WTC11 (cell line): Measurements from ENCODE around the gene GSDME. TPM values are rescaled to one million over a fixed set of nuclear protein-coding genes. Genes with fewer than 3 reads are reported as not detected.

Experiments used
- ATAC-seq: fragments of 200-7000 bp; cut with Tn5 transposase; 2 replicates; pipeline ENCODE4 v1.10.0; 2021; ENCODE audit warnings: mild to moderate bottlenecking, moderate library complexity
- CTCF ChIA-PET: fragments of 300-600 bp; sonication (Branson Sonifier 250); formaldehyde crosslinking; loops from one replicate; lab custom pipeline; 2021; ENCODE audit warnings: antibody characterized with exemption; lab: Charles Lee
- POLR2A ChIA-PET: fragments of 350-600 bp; sonication (Branson Sonifier 250); formaldehyde crosslinking; loops from one replicate; lab custom pipeline; 2021; ENCODE audit warnings: antibody characterized with exemption; lab: Charles Lee
- DNase-seq: peaks from one replicate; pipeline ENCODE4 v3.0.0; 2021; ENCODE audit warnings: low spot score
- H3K27ac Mint-ChIP-seq: 2 replicates; pipeline ENCODE4 v1.8.0; 2021; ENCODE audit warnings: mixed read lengths
- H3K27me3 Mint-ChIP-seq: 2 replicates; pipeline ENCODE4 v1.8.0; 2021; ENCODE audit warnings: low read depth, mild to moderate bottlenecking, moderate library complexity, mixed read lengths
- H3K36me3 Mint-ChIP-seq: 2 replicates; pipeline ENCODE4 v1.8.0; 2021; ENCODE audit warnings: mixed read lengths
- H3K4me1 Mint-ChIP-seq: 2 replicates; pipeline ENCODE4 v1.8.0; 2022; ENCODE audit warnings: mixed read lengths
- H3K4me3 Mint-ChIP-seq: 2 replicates; pipeline ENCODE4 v1.8.0; 2021; ENCODE audit warnings: mild to moderate bottlenecking, moderate library complexity, mixed read lengths
- H3K9me3 Mint-ChIP-seq: 2 replicates; pipeline ENCODE4 v1.8.0; 2021; ENCODE audit warnings: mixed read lengths
- AR ChIP-seq: fragments of 250-450 bp; sonication (Bioruptor Pico); IDR thresholded peaks from 2 replicates; pipeline ENCODE4 v1.9.0; 2021; ENCODE audit warnings: mild to moderate bottlenecking
- CREM ChIP-seq: sonication (generic); formaldehyde crosslinking; IDR thresholded peaks from 2 replicates; pipeline ENCODE4 v1.8.1; 2022; ENCODE audit warnings: mild to moderate bottlenecking, missing genetic modification reagents, moderate library complexity
- E2F4 ChIP-seq: sonication (generic); formaldehyde crosslinking; IDR thresholded peaks from 2 replicates; pipeline ENCODE4 v1.8.1; 2022; ENCODE audit warnings: low read depth, mild to moderate bottlenecking, moderate library complexity, missing genetic modification reagents, borderline replicate concordance
- IRF2 ChIP-seq: sonication (generic); formaldehyde crosslinking; IDR thresholded peaks from 2 replicates; pipeline ENCODE4 v1.8.0; 2022; ENCODE audit warnings: low read depth, missing genetic modification reagents, borderline replicate concordance
- NFATC4 ChIP-seq: fragments of 250-450 bp; sonication (Bioruptor Pico); IDR thresholded peaks from 2 replicates; pipeline ENCODE4 v1.9.0; 2021; ENCODE audit warnings: mild to moderate bottlenecking
- NR3C1 ChIP-seq: sonication (generic); formaldehyde crosslinking; conservative IDR thresholded peaks from 2 replicates; pipeline ENCODE4 v1.8.1; 2023; ENCODE audit warnings: low read depth, mild to moderate bottlenecking, missing genetic modification reagents
- SOX15 ChIP-seq: fragments of 250-450 bp; sonication (Bioruptor Pico); IDR thresholded peaks from 2 replicates; pipeline ENCODE4 v1.9.0; 2021; ENCODE audit warnings: mild to moderate bottlenecking
- USF2 ChIP-seq: sonication (generic); formaldehyde crosslinking; IDR thresholded peaks from 2 replicates; pipeline ENCODE4 v1.8.1; 2023; ENCODE audit warnings: mild to moderate bottlenecking, missing genetic modification reagents, moderate library complexity
- total RNA-seq: library from RNA; stranded (reverse); gene quantifications from 3 replicates; pipeline ENCODE4 v1.2.3, GENCODE V29; 2021
- TF ChIP-seq, protein P1 (sequence below): fragments of 250-450 bp; sonication (Bioruptor Pico); IDR thresholded peaks from 2 replicates; pipeline ENCODE4 v1.9.0; 2021; ENCODE audit warnings: mild to moderate bottlenecking, borderline replicate concordance
- TF ChIP-seq, protein P2 (sequence below): fragments of 200-600 bp; IDR thresholded peaks from 2 replicates; pipeline ENCODE4 v1.8.0; 2022; ENCODE audit warnings: antibody characterized with exemption

Gene GSDME
- total RNA-seq, 1 experiment from 2014 or later: 4.8 TPM

DNA sequence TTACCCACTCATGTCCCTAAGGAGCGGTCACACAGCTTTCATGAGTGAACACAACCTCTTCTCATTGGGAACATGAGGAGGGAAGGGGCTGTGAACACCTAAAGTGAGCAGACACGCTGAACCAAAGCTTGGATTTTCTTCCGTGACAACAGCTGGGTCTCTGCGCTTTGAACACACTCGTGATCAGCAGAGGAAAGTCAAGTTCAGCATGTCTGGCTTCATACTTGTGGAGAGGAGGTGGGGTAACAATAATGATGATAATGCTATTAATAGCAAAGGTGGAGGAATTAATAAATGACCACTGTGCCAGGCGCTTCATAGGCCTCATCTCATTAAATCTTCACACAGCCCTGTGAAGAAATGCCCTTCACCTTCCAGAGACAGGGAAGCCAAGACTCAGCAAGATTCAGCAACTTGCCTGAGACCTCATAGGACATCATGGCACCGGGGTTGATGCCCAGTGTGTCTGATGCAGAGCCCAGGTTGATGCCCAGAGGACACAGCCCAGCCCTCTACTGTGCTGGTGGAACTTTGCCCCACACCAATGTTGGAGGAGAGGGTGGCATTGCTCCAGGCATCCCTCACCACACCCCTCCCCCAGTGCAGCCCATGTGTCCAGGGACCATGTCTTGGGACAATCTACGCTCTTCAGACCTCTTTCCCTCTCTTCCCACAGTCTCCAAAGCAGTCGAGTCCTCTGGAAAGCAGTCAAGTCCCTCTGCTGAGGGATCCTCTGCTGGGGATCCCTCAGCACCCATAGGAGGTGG is 40.6 kb downstream of the GSDME start:
- Mint-ChIP-seq H3K27me3 (no peaks in the 10 kb centered on the region; the same call in 1 of the 2 replicates), H3K36me3 (no peaks in the 10 kb centered on the region), H3K4me1 (peaks cover 15% of the 10 kb centered on the region), H3K27ac (no peak overlapping the region), H3K4me3 (no peak overlapping the region), H3K9me3 (no peaks in the 10 kb centered on the region)
- POLR2A ChIA-PET: interaction anchor here (0.7 to 1.1 kb wide), 2 partner anchors 9 to 119 kb away, joined by 3 to 4 read pairs; no protein-coding TSS in a partner anchor
- TF ChIP-seq, protein P1, sequence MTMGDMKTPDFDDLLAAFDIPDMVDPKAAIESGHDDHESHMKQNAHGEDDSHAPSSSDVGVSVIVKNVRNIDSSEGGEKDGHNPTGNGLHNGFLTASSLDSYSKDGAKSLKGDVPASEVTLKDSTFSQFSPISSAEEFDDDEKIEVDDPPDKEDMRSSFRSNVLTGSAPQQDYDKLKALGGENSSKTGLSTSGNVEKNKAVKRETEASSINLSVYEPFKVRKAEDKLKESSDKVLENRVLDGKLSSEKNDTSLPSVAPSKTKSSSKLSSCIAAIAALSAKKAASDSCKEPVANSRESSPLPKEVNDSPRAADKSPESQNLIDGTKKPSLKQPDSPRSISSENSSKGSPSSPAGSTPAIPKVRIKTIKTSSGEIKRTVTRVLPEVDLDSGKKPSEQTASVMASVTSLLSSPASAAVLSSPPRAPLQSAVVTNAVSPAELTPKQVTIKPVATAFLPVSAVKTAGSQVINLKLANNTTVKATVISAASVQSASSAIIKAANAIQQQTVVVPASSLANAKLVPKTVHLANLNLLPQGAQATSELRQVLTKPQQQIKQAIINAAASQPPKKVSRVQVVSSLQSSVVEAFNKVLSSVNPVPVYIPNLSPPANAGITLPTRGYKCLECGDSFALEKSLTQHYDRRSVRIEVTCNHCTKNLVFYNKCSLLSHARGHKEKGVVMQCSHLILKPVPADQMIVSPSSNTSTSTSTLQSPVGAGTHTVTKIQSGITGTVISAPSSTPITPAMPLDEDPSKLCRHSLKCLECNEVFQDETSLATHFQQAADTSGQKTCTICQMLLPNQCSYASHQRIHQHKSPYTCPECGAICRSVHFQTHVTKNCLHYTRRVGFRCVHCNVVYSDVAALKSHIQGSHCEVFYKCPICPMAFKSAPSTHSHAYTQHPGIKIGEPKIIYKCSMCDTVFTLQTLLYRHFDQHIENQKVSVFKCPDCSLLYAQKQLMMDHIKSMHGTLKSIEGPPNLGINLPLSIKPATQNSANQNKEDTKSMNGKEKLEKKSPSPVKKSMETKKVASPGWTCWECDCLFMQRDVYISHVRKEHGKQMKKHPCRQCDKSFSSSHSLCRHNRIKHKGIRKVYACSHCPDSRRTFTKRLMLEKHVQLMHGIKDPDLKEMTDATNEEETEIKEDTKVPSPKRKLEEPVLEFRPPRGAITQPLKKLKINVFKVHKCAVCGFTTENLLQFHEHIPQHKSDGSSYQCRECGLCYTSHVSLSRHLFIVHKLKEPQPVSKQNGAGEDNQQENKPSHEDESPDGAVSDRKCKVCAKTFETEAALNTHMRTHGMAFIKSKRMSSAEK (CRISPR knock-in tag): no peak
- TF ChIP-seq USF2 (CRISPR knock-in tag) (no peak), AR (CRISPR knock-in tag) (no peak), E2F4 (CRISPR knock-in tag) (no peak), CREM (CRISPR knock-in tag) (no peak), SOX15 (CRISPR knock-in tag) (no peak), NR3C1 (CRISPR knock-in tag) (no peak), IRF2 (CRISPR knock-in tag) (no peak), NFATC4 (CRISPR knock-in tag) (no peak)
- TF ChIP-seq, protein P2, sequence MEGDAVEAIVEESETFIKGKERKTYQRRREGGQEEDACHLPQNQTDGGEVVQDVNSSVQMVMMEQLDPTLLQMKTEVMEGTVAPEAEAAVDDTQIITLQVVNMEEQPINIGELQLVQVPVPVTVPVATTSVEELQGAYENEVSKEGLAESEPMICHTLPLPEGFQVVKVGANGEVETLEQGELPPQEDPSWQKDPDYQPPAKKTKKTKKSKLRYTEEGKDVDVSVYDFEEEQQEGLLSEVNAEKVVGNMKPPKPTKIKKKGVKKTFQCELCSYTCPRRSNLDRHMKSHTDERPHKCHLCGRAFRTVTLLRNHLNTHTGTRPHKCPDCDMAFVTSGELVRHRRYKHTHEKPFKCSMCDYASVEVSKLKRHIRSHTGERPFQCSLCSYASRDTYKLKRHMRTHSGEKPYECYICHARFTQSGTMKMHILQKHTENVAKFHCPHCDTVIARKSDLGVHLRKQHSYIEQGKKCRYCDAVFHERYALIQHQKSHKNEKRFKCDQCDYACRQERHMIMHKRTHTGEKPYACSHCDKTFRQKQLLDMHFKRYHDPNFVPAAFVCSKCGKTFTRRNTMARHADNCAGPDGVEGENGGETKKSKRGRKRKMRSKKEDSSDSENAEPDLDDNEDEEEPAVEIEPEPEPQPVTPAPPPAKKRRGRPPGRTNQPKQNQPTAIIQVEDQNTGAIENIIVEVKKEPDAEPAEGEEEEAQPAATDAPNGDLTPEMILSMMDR: no peak
- no peak for ATAC-seq
- DNase-seq: no peak
- CTCF ChIA-PET: interaction anchor here (0.6 to 2.5 kb wide), 32 partner anchors 9 to 1169 kb away, joined by 3 to 43 read pairs (median 4); partner anchors contain the start of gene NPY
